NCI-H1930 (cell line): Measurements from ENCODE around the gene WDR70.
"Not testable (repeated sequence)": the region's sequence is repeated elsewhere in the genome, so short reads cannot be mapped to it uniquely, and the experiment has no call there.

Experiments
- DNase-seq, 2 experiments: peaks; one replicate each; lab custom pipeline; 2025; lab: John Stamatoyannopoulos, UW

WDR70 gene

GRCh38 chr5:37517686-37518085, 138.6 kb downstream of the WDR70 start:
- DNase-seq, result no peak

GRCh38 chr5:37518356-37518755, 139.2 kb downstream of the WDR70 start:
- not testable (repeated sequence) for DNase-seq

- DNase-seq, result no peak
Measured at GRCh38 chr5:37519304-37519703, 140.2 kb downstream of the WDR70 start.

- no peak for DNase-seq
Measured at GRCh38 chr5:37519807-37520206, 140.7 kb downstream of the WDR70 start.

GRCh38 chr5:37520811-37521210, 141.7 kb downstream of the WDR70 start:
- no peak for DNase-seq

GRCh38 chr5:37532976-37533740, 154.0 kb downstream of the WDR70 start:
- DNase-seq, result no peak

- DNase-seq, result no peak
Measured at GRCh38 chr5:37533851-37534250, 154.7 kb downstream of the WDR70 start.

- no peak for DNase-seq
Measured at GRCh38 chr5:37539459-37539858, 160.3 kb downstream of the WDR70 start.

GRCh38 chr5:37543216-37543615, 164.1 kb downstream of the WDR70 start:
- no peak for DNase-seq

GRCh38 chr5:37549411-37549810, 170.3 kb downstream of the WDR70 start:
- no peak for DNase-seq

- no peak for DNase-seq
Measured at GRCh38 chr5:37552161-37552560, 173.0 kb downstream of the WDR70 start.

- no peak for DNase-seq
Measured at GRCh38 chr5:37552770-37553719, 173.9 kb downstream of the WDR70 start.

- DNase-seq, result no peak
Measured at GRCh38 chr5:37553720-37554404, 174.7 kb downstream of the WDR70 start.

- no peak for DNase-seq
Measured at GRCh38 chr5:37554405-37554739, 175.3 kb downstream of the WDR70 start.

GRCh38 chr5:37554938-37555337, 175.8 kb downstream of the WDR70 start:
- no peak for DNase-seq

- no peak for DNase-seq
Measured at GRCh38 chr5:37557734-37558293, 178.7 kb downstream of the WDR70 start.

- DNase-seq, result no peak
Measured at GRCh38 chr5:37565062-37565670, 186.0 kb downstream of the WDR70 start.

GRCh38 chr5:37567566-37567965, 188.4 kb downstream of the WDR70 start:
- DNase-seq, result no peak

GRCh38 chr5:37568018-37568753, 189.1 kb downstream of the WDR70 start:
- DNase-seq, result no peak

- no peak for DNase-seq
Measured at GRCh38 chr5:37568893-37569292, 189.8 kb downstream of the WDR70 start.

GRCh38 chr5:37569466-37569865, 190.3 kb downstream of the WDR70 start:
- no peak for DNase-seq
